ENCODE data around the gene MEGF6. TPM values are rescaled to one million over a fixed set of nuclear protein-coding genes. Genes with fewer than 3 reads are reported as not detected.

The MEGF6 gene
- total RNA-seq, 1 experiment from 2014 or later: 21.3 TPM

DNA sequence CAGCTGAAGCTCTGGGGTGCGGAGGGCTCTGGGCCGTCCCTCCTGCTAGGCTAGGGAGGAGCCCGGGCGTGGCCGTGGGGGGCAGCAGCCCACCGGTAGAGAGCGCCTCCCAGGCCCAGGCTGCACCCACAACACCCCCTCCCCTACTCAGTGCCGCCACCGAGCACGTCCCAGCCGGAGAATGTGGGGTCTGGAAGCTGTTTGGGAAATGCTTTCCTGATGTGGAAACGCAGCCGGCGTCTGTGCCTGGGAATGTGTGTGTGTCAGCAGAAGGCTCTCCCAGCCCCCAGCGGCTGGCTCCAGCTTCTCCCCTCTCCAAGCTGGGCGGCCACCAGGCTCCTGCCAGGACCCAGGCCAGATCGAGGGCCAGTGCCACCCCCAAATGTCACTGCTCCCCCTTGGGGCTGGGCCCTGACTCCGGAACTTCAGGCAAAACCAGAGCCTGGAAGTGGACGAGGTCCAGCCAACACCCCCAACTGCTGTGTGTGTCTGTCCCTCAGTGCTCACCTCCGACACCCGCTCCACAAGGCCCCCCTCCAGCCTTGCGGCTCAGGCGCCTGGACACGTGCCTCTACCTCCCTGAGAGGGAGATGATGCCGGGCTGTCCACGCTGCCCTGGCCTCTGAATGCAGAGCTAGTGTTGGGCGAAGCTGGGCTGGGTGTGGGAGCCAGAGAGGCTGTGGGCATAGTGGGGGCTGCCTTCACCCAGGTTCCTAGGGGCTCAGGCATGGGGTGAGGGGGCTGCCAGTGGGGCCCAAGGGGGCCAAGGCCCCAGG is 74.7 kb downstream of the MEGF6 start:
- Histone ChIP-seq H2BK12ac (ENCODE audit: insufficient read length, low read depth, low read length) (no peak overlapping the region), H3K79me1 (ENCODE audit: insufficient read depth, low read depth, low read length, poor library complexity, severe bottlenecking) (no peaks in the 10 kb centered on the region), H3T11ph (ENCODE audit: low read length) (no peak overlapping the region), H3K23ac (ENCODE audit: insufficient read length, low read depth, low read length) (no peak overlapping the region), H2BK120ac (ENCODE audit: low read depth, low read length, poor library complexity, severe bottlenecking) (no peak overlapping the region), H2AFZ (ENCODE audit: low read length) (no peak overlapping the region), H3K27me3 (ENCODE audit: insufficient read depth, low read length) (no peaks in the 10 kb centered on the region; the same call in 1 of the 2 replicates), H3K9ac (ENCODE audit: extremely low read depth, insufficient read length, low read length) (no peak overlapping the region), H2BK20ac (ENCODE audit: low read depth, low read length, poor library complexity, severe bottlenecking) (no peak overlapping the region), H2BK15ac (ENCODE audit: low read depth, low read length) (no peak overlapping the region), H3K27ac (ENCODE audit: insufficient read length, low read depth, low read length) (no peak overlapping the region), H3K14ac (ENCODE audit: insufficient read depth, low read length) (no peak overlapping the region; the same call in 1 of the 2 replicates), H4K5ac (ENCODE audit: insufficient read length, low read depth, low read length) (no peak overlapping the region), H2BK5ac (ENCODE audit: insufficient read length, low read length) (no peak overlapping the region), H4K91ac (ENCODE audit: insufficient read length, low read depth, low read length) (no peak overlapping the region), H3K18ac (ENCODE audit: insufficient read length, low read depth, low read length) (no peak overlapping the region), H4K8ac (replicated peaks; ENCODE audit: insufficient read length, low read depth, low read length) (no peak overlapping the region), H3K4ac (ENCODE audit: low read depth, low read length) (no peak overlapping the region), H3K79me2 (ENCODE audit: insufficient read depth, low read length) (no peaks in the 10 kb centered on the region), H3K23me2 (ENCODE audit: insufficient read length, low read depth, low read length, poor library complexity, severe bottlenecking) (peaks cover 3% of the 10 kb centered on the region), H3K4me1 (ENCODE audit: insufficient read depth, low read length) (no peaks in the 10 kb centered on the region; the same call in 1 of the 2 replicates), H3K4me2 (ENCODE audit: insufficient read depth, insufficient read length, low read length) (no peak overlapping the region), H4K20me1 (ENCODE audit: control insufficient read depth, insufficient read depth, insufficient read length) (no peaks in the 10 kb centered on the region), H3K9me3 (ENCODE audit: control insufficient read depth, low read depth, low read length) (no peaks in the 10 kb centered on the region), H2AK5ac (ENCODE audit: insufficient read length, low read length) (no peak overlapping the region), H3K56ac (ENCODE audit: insufficient read length, low read depth, low read length) (no peak overlapping the region)
- WGBS (ENCODE audit: extremely low coverage, insufficient read length, low lambda C conversion rate): no CpG with 5 or more reads among the region's 27 CpGs
- Mint-ChIP-seq H3K4me1 (peaks cover 2 to 18% of the 10 kb centered on the region in 2 experiments), H3K27ac (no peak overlapping the region), H3K36me3 (ENCODE audit: insufficient read depth in 1 of 3, low read depth in 3 of 3) (no peaks in the 10 kb centered on the region; a peak in 1 of 7 replicates), H3K27me3 (ENCODE audit: low read depth) (peaks cover 14% of the 10 kb centered on the region), H3K4me3 (no peak overlapping the region), H3K9me3 (no peaks in the 10 kb centered on the region)
- DNase-seq: no peak
- no peak for TF ChIP-seq CTCF (conservative IDR thresholded peaks at IDR 0.05)
